GM10266 (cell line): ENCODE measurements around the gene DBP.

ENCODE experiments used
- DNase-seq: peaks from one replicate; pipeline ENCODE4 v3.0.0; 2012; ENCODE audit errors: extremely low spot score
- TF ChIP-seq, protein P1 (sequence below): IDR thresholded peaks from 2 replicates; pipeline ENCODE4 v1.5.1; 2012; ENCODE audit warnings: mild to moderate bottlenecking, low read depth; ENCODE audit not compliant: control insufficient read depth, insufficient read depth; ENCODE audit errors: missing control alignments

The DBP gene

DNA sequence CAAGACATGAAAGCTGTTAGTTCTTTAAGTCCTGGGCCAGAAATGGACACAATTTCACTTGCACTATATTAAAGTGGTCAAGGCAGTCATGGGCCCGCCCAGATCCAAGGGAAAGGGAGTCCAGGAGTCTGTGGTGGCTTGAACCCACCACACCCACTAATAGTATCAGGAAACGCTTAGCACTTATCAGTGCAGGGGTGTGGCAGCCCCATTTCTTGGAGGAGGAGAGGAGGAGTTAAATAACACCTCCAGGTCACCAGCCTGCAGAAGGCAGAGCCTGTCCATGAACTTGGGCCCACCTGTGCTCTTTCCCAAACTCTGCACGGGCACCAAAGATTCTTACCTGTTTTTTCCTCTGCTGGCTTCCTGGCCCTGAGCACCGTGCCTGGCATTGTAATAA is 41.0 kb upstream of the DBP start:
- no peak for DNase-seq
- TF ChIP-seq, protein P1, sequence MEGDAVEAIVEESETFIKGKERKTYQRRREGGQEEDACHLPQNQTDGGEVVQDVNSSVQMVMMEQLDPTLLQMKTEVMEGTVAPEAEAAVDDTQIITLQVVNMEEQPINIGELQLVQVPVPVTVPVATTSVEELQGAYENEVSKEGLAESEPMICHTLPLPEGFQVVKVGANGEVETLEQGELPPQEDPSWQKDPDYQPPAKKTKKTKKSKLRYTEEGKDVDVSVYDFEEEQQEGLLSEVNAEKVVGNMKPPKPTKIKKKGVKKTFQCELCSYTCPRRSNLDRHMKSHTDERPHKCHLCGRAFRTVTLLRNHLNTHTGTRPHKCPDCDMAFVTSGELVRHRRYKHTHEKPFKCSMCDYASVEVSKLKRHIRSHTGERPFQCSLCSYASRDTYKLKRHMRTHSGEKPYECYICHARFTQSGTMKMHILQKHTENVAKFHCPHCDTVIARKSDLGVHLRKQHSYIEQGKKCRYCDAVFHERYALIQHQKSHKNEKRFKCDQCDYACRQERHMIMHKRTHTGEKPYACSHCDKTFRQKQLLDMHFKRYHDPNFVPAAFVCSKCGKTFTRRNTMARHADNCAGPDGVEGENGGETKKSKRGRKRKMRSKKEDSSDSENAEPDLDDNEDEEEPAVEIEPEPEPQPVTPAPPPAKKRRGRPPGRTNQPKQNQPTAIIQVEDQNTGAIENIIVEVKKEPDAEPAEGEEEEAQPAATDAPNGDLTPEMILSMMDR, result no peak

DNA sequence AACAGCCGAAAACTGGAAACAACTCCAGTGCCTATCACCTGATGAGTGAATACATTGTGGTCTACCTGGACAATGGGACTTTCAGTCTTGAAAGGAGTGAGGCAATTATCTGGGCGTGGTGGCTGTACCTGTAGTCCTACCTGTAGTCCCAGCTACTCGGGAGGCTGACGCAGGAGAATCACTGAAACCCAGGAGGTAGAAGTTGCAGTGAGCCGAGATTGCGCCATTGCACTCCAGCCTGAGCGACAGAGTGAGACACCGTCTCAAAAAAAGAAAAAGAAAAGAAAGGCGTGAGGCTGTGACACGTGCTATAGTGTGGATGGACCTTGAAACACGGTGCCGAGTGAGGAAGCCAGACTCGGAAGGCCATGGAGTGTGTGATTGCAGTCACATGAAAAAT is 39.7 kb upstream of the DBP start:
- no peak for DNase-seq
- TF ChIP-seq, protein P1, result no peak

DNA sequence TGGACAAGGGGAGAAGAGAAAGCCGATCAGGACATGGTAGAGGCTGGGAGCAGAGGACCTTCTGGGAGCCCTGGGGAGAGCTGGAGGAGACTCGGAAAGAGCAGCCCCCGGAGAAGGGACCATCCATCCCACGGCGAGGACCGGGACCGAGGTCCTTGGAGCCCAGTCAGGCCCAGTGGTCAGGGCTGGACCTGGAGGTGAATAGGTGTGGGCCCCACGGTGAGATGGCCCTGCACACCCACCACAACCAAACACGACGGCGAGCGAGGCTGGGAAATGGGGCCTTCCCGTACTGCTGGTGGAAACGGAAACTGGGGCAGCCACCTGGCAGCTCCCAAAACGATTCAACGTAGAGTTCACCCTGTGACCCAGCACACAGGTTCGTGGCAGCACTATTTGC is 39.3 kb upstream of the DBP start:
- TF ChIP-seq, protein P1, result no peak
- DNase-seq, result no peak

- DNase-seq, result peak; percentile 96
These were observed 38.0 kb upstream of the DBP start for GRCh38 chr19:48674921-48675824.

DNA sequence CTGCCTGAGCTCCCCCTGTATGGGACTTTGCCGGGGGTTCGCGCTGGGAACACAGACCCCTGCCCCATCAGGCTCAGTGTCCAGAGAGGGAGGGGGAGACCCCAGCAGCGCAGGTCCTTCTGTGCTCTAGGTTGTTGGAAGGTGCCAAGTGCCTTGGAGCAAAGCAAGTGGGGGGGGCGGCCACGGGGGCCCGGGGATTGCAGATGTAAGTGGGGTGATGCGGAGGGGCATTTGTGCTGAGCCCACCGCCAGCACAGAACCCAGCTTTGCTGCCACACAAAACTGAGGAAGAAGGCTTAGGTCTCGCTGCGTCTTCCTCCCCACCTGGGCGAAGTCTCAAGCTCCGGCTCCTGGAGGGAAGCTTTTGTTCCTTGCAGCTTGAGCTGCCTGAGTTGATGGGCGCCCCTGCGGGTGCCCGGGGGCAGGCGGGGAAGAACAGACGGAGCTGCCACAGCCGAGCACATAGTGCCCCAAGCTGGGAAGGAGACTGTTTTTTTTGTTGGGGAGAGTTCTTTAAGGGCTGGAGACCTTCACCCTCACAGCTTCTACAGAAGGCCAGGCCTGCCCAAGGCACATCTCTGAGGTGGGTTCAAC is 37.1 kb upstream of the DBP start:
- TF ChIP-seq, protein P1, result no peak
- no peak for DNase-seq

More at GRCh38 chr19:48674921-48675824, 38.0 kb upstream of the DBP start:
- TF ChIP-seq, protein P1, result peak; percentile 83

DNA sequence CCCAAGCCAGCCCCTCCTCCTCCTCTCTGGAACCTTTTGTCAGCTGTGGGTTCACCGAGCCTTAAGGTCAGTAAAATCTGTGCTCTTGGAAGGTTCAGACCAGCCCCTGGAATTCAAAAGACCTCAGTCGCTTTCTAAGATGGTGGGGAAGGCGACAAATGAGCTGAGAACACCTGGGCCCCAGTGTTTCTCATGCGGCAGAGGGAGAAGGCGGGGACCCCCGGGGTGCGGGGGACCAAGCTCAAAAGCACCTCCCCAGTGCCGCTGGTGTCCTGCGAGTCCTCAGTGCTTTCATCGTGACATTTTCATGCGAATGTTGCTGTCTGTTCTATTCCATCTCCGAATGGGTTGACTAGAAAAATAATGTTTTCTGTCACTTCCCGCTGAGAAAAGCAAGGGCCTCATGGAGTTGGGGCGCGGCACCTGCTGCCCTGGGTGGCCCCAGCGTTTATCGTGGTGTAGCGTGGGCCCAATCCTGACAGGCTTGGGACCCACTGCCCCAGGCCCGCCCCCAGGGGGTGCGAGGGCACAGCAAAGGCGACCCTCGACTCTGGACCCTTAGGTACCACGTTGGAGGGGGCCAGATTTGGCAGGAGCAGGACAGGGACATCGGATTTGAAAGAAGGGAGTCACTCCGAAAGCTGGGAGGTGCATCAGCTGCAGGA is 36.4 kb upstream of the DBP start:
- TF ChIP-seq, protein P1, result no peak
- no peak for DNase-seq
